Ectodermal cell (in vitro differentiated cells): ENCODE data around the gene UBE3C.

ENCODE experiments used
- H3K27ac ChIP-seq: 2 replicates; pipeline ENCODE4 v1.7.0; 2013; ENCODE audit warnings: mild to moderate bottlenecking, low read depth, low read length; ENCODE audit not compliant: insufficient read depth, poor library complexity, severe bottlenecking
- H3K27me3 ChIP-seq: 2 replicates; pipeline ENCODE4 v1.7.0; 2013; ENCODE audit warnings: mild to moderate bottlenecking, low read length; ENCODE audit not compliant: insufficient read depth, control insufficient read depth, poor library complexity, severe bottlenecking
- H3K36me3 ChIP-seq: one replicate; pipeline ENCODE4 v1.7.0; 2013; ENCODE audit warnings: low read length; ENCODE audit not compliant: control insufficient read depth, insufficient read depth
- H3K4me1 ChIP-seq: one replicate; pipeline ENCODE4 v1.7.0; 2013; ENCODE audit warnings: low read length; ENCODE audit not compliant: control insufficient read depth, insufficient read depth
- H3K4me3 ChIP-seq: 2 replicates; pipeline ENCODE4 v1.7.0; 2013; ENCODE audit warnings: low read depth, low read length, control low read depth; ENCODE audit not compliant: insufficient read depth
- H3K9me3 ChIP-seq: 2 replicates; pipeline ENCODE4 v1.7.0; 2013; ENCODE audit warnings: mild to moderate bottlenecking, low read length, moderate library complexity; ENCODE audit not compliant: control insufficient read depth
- WGBS, 2 experiments: methylation state at CpG; one replicate each; pipeline ENCODE4 v1.1.7; 2013; ENCODE audit warnings: missing lambda C conversion rate in 2 of 2; 5-methylcytosine and 5-hydroxymethylcytosine counted together

The UBE3C gene

DNA sequence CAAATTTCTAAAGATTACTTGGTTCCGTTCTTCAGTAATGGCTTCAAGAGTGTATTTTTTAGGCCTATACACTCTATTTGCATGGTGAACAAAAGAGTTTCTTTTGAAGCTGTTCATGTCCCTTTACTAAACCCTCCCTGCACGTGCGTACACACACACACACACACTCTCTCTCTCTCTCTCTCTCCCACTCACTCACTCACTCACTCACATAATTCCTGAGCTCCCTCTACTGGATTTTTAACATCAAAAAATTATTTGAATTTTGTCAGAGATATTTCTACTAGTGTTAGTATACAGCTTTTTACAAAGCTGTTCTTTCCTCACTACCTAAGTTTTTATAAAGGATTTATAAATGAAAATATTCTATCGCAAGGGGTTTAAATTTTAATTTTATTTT lies 85.9 kb downstream of the UBE3C start:
- Histone ChIP-seq H3K4me1 (no peaks in the 10 kb centered on the region), H3K27ac (no peak overlapping the region), H3K36me3 (peaks cover 12% of the 10 kb centered on the region), H3K27me3 (no peaks in the 10 kb centered on the region), H3K9me3 (no peaks in the 10 kb centered on the region), H3K4me3 (no peak overlapping the region)
- WGBS, 2 experiments: 91 to 94% methylated on average over 3 to 4 of the region's 4 CpGs

DNA sequence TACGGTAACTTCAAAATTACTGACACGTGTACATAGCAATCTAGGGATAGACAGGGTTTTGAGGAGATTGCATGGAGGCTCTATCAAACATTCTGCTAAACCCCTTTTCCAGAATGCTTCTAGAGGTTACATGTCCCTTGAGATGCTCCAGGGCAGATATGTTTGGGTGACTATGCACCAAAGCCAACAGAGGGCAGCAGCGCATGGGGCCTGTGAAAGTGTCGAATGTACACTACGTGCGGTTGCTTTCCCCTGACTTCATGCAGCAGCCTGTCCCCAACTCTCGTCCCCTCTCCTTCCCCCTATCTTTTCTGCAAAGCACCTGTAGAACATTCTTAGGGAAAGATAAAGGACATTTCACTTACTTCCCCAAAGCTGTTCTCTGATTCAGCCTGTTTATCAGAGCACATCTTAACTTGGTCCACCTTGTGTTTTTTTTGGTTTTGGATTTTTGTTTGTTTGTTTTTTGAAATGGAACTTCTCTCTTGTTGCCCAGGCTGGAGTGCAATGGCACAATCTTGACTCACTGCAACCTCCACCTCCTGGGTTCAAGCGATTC lies 90.2 kb downstream of the UBE3C start:
- Histone ChIP-seq H3K27ac (no peak overlapping the region), H3K4me1 (no peaks in the 10 kb centered on the region), H3K4me3 (no peak overlapping the region), H3K27me3 (no peaks in the 10 kb centered on the region), H3K36me3 (peaks cover 17% of the 10 kb centered on the region), H3K9me3 (no peaks in the 10 kb centered on the region)
- 89 to 90% methylated on average over 8 of the region's 8 CpGs for WGBS, 2 experiments

DNA sequence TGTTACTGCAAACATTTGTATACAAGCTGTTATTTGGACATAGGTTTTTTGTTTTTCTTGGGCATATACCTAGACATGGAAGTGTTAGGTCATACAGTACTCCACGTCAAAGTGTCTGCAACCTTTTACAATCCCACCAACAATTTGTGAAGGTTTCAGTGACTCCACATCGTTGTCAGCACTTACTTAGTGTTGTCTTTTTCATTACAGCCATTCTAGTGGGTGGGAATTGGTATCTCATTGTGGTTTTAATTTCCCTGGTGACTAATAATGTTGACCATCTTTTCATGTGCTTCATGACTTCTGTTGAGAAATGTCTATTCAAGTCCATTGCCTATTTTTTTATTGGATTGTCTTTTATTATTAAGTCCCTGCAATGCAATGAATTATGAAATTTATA lies 95.0 kb downstream of the UBE3C start:
- H3K4me3 ChIP-seq: no peak overlapping the region
- H3K36me3 ChIP-seq: peaks cover 11% of the 10 kb centered on the region
- peak overlapping the region; percentile 16 for H3K27ac ChIP-seq
- H3K4me1 ChIP-seq: no peaks in the 10 kb centered on the region
- H3K27me3 ChIP-seq: no peaks in the 10 kb centered on the region
- 94 to 97% methylated on average over 2 of the region's 2 CpGs for WGBS, 2 experiments
- no peaks in the 10 kb centered on the region for H3K9me3 ChIP-seq

DNA sequence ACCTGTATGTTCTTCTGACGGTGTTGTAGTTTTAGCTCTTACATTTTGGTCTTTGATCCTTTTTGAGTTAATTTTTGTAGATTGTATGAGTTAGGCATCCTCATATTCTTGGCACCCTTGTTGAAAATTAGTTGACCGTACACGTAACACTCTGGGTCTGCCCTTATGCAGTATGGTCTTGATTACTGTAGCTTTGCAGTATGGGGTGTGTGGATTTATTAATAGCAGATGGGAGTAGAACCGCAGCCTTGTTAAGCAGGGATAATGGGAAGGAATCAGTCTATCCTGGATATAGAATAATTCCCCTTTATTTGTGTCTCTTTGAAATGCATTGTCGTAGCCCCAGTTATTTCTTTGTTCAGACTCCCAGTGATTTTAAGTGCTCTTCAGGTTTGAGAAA lies 95.5 kb downstream of the UBE3C start:
- Histone ChIP-seq H3K4me1 (no peaks in the 10 kb centered on the region), H3K4me3 (no peak overlapping the region), H3K27ac (no peak overlapping the region), H3K36me3 (peaks cover 11% of the 10 kb centered on the region), H3K27me3 (no peaks in the 10 kb centered on the region), H3K9me3 (no peaks in the 10 kb centered on the region)
- WGBS, 2 experiments: 93 to 96% methylated on average over 5 of the region's 5 CpGs

DNA sequence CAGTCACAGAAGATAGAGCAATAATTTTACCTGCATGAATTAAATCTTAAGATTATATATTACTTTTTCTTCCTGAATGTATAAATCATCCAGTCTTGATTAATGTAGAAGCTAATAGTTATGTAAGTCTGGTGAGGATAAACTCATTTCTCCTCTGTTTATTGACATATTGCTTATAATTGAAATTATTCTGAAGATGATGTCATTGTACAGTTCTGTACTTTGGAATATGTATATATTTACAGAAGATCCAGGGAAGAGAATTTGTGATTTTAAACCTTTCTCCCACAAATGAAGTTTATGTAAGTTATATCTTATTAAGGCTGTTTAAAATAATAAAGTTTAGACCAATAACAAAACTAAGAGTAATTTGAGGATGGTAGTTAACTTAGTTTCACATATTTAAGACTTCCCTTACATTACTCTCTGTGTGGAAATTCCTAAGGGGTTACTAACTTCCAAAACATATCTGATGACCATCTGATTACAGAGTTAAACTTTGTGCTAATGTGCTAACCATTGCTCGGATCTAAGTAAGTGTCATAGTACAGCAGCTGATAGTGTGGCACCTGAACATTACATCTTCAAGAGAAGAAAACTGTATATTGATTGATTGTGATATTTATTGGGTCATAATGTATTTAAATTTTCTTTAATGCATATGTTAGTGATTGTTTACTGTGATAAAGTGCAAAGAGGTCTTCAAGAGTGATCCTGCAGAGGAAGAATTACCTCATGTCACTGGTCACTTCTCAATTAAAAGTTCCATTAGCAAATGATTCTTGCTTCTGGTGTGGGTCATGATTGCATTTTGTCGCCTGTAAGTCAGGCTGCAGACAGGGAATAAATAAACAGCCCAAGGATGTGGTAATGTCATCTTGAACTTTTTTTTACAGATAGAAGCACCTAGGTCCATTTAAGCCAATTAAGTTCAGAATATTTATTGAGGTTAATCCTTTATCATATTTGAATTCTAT lies 96.9 kb downstream of the UBE3C start:
- no peaks in the 10 kb centered on the region for H3K9me3 ChIP-seq

DNA sequence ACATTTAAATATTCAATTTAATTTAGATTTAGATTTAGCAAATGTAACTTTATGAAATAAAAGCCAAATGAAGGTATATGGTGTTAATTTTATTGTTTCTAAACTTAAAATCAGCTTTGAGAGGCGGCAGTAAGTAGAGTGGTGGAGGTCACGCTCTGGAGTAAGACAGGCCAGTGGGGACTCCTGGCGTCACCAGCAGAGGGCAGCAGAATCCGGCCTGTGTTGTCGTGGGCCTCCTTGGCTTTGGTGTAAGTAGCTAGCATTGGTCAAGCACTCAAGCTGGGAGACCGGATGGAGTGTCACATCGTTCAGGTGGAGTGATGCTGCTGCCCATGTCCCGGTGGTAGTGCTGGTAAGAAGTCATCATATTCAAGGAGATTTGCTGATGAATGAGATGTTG lies 99.4 kb downstream of the UBE3C start:
- no peak overlapping the region for H3K27ac ChIP-seq
- WGBS, 2 experiments: 91 to 92% methylated on average over 8 of the region's 8 CpGs
- no peaks in the 10 kb centered on the region for H3K36me3 ChIP-seq
- H3K9me3 ChIP-seq: no peaks in the 10 kb centered on the region
- H3K4me1 ChIP-seq: no peaks in the 10 kb centered on the region
- H3K4me3 ChIP-seq: no peak overlapping the region
- no peaks in the 10 kb centered on the region for H3K27me3 ChIP-seq

More for the DNA sequence above, 96.9 kb downstream of the UBE3C start:
- Histone ChIP-seq H3K4me1 (no peaks in the 10 kb centered on the region), H3K4me3 (no peak overlapping the region), H3K27ac (no peak overlapping the region), H3K36me3 (peaks cover 11% of the 10 kb centered on the region), H3K27me3 (no peaks in the 10 kb centered on the region)
- 95 to 98% methylated on average over 2 of the region's 2 CpGs for WGBS, 2 experiments

DNA sequence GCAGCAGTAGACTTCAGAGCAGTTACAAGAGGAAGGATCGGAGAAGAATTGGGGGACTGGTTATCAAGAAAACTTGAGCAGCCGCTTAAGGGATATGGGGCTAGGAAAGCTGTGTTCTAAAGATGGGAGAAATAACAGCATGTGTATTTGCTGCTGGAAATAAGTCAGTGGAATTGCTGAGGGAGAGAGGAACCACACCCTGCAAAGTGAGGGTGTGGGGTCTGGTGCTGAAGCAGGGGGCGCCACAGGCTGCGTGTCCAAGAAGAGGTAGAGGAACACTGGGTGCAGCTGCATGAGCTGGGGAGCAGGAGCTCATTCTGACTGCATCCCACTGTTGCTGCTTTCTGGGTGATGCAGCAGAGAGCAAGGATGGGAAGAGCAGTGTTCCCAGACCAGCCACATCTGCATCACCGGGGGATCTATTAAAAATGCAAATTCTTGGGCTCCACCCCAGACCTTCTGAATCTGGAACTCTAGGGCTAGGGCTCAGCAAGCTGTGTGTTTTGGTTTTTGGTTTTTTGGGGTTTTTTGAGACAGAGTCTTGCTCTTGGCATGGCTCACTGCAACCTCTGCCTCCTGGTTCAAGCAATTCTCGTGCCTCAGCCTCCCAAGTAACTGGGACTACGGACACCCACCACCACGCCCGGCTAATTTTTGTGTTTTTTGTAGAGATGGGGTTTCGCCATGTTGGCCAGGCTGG lies 101.0 kb downstream of the UBE3C start:
- 93 to 98% methylated on average over 10 of the region's 10 CpGs for WGBS, 2 experiments
- no peaks in the 10 kb centered on the region for H3K9me3 ChIP-seq
- H3K4me1 ChIP-seq: no peaks in the 10 kb centered on the region
- H3K27ac ChIP-seq: no peak overlapping the region
- no peaks in the 10 kb centered on the region for H3K27me3 ChIP-seq
- H3K36me3 ChIP-seq: no peaks in the 10 kb centered on the region
- H3K4me3 ChIP-seq: no peak overlapping the region

DNA sequence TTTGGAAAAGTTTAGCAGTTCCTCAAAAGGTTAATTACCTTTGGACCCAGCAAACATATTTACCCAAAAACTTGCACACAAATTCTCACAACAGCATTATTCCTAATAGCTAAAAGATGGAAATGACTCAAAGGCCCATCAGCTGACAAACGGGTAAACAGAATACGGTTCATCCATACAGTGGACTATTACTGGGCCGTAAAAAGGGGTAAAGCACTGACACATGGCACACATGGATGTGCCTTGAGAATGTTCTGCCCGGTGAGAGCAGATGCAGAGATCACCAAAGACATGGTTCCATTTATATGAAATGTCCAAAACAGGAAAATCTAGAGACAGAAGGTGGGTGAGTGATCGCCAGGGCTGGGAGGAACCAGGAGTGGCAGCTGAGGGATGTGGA lies 102.9 kb downstream of the UBE3C start:
- Histone ChIP-seq H3K27ac (no peak overlapping the region), H3K4me1 (no peaks in the 10 kb centered on the region), H3K27me3 (no peaks in the 10 kb centered on the region), H3K4me3 (no peak overlapping the region), H3K9me3 (no peaks in the 10 kb centered on the region), H3K36me3 (no peaks in the 10 kb centered on the region)
- 92 to 95% methylated on average over 5 of the region's 5 CpGs for WGBS, 2 experiments

DNA sequence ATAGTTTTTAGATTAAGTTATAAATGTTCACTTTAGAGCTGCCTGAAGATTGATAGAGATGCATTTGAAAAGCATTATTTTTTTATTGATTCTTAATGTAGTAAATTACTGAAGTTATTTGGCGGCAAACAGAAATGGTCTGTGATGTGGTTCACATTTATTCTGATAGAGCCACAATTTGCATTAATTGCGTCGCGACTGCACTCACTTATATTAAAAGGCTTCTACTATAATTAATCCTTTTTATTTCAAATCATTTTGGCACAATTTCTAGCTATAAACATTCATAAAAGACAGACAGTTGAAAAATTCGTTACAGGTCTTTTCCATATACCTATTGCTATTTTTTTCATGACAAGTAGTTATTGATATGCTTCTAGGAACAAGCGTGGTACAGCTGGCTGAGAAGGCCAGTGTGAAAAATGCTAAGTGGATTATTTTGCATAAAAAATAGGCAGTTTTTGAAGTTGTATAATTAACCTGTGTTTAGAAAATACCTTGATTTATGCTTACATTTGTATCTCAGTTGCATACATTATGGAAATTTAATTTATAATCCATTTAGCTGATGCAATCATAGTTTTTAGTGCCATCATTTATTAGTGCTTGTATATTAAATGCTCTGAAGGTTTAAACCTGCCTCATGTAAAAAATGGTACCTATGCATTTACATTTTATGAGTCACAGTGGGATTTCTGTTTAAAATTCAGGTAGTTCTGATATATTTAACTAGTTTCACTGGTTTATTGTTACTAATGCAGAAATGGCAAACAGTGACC lies 106.0 kb downstream of the UBE3C start:
- H3K36me3 ChIP-seq: peaks cover 11% of the 10 kb centered on the region
- 93 to 95% methylated on average over 6 of the region's 6 CpGs for WGBS, 2 experiments
- no peaks in the 10 kb centered on the region for H3K27me3 ChIP-seq
- H3K4me1 ChIP-seq: no peaks in the 10 kb centered on the region
- no peaks in the 10 kb centered on the region for H3K9me3 ChIP-seq
- no peak overlapping the region for H3K4me3 ChIP-seq
- no peak overlapping the region for H3K27ac ChIP-seq
